Measurements from ENCODE around the gene WDR3.

- TF ChIP-seq ZNF274 (IDR thresholded peaks at IDR 0.05; ENCODE audit: low read depth, low read length) (no peak), YY1 (IDR thresholded peaks at IDR 0.05; ENCODE audit: insufficient read depth, insufficient read length) (no peak)
These were observed 83.1 kb downstream of the WDR3 start for GRCh38 chr1:118012515-118013124.
